PC-3 (cell line): Measurements from ENCODE around the gene RNF20. TPM values are rescaled to one million over a fixed set of nuclear protein-coding genes. Genes with fewer than 3 reads are reported as not detected.

ENCODE experiments used
- ATAC-seq: fragments of 200-7000 bp; cut with Tn5 transposase; 2 replicates; pipeline ENCODE4 v1.9.1; 2020; ENCODE audit warnings: mild to moderate bottlenecking, moderate library complexity
- BruUV-seq: library from RNA; stranded (reverse); fragments of 400-500 nt; replicated peaks from 2 replicates; lab custom pipeline; 2021; lab: Mats Ljungman, UMichigan
- CTCF ChIA-PET: fragments of 300-600 bp; sonication (Branson Sonifier 250); formaldehyde crosslinking; loops from one replicate; lab custom pipeline; 2022; ENCODE audit warnings: antibody characterized with exemption; lab: Charles Lee
- POLR2A ChIA-PET: fragments of 300-600 bp; sonication (Branson Sonifier 250); formaldehyde crosslinking; loops from one replicate; lab custom pipeline; 2022; ENCODE audit warnings: antibody characterized with exemption; ENCODE audit not compliant: unreplicated experiment; lab: Charles Lee
- DNase-seq: peaks from one replicate; pipeline ENCODE4 v3.0.0-alpha.2; 2015
- H2AFZ ChIP-seq: fragments of 300-600 bp; sonication (generic); 2 replicates; pipeline ENCODE4 v1.6.0; 2016; ENCODE audit warnings: antibody characterized with exemption, low read length
- H3F3A ChIP-seq: fragments of 300-600 bp; sonication (generic); one replicate; pipeline ENCODE4 v1.6.0; 2017; ENCODE audit warnings: antibody characterized with exemption, low read length, control low read depth, mild to moderate bottlenecking; ENCODE audit not compliant: unreplicated experiment
- H3K27ac ChIP-seq: fragments of 300-600 bp; sonication (generic); 2 replicates; pipeline ENCODE4 v1.5.1; 2016; ENCODE audit warnings: mild to moderate bottlenecking, low read length
- H3K27me3 ChIP-seq: fragments of 300-600 bp; sonication (generic); 2 replicates; pipeline ENCODE4 v1.6.1; 2016; ENCODE audit warnings: low read length, mixed read lengths
- H3K36me3 ChIP-seq: fragments of 300-600 bp; sonication (generic); 2 replicates; pipeline ENCODE4 v1.6.1; 2016; ENCODE audit warnings: low read depth, mixed run types, low read length, mixed read lengths
- H3K4me1 ChIP-seq: fragments of 300-600 bp; sonication (generic); 2 replicates; pipeline ENCODE4 v1.5.1; 2016; ENCODE audit warnings: low read length; ENCODE audit not compliant: insufficient read depth
- H3K4me2 ChIP-seq: fragments of 300-600 bp; sonication (generic); 2 replicates; pipeline ENCODE4 v1.6.0; 2016; ENCODE audit warnings: low read length
- H3K4me3 ChIP-seq: fragments of 300-600 bp; sonication (generic); 2 replicates; pipeline ENCODE4 v1.5.1; 2016; ENCODE audit warnings: mild to moderate bottlenecking, low read length, mixed read lengths
- H3K79me2 ChIP-seq: fragments of 300-600 bp; sonication (generic); 2 replicates; pipeline ENCODE4 v1.6.1; 2017; ENCODE audit warnings: low read length, mixed read lengths
- H3K9ac ChIP-seq: fragments of 300-600 bp; sonication (generic); 2 replicates; pipeline ENCODE4 v1.6.0; 2016; ENCODE audit warnings: mild to moderate bottlenecking, low read length
- H3K9me2 ChIP-seq: fragments of 300-600 bp; sonication (generic); replicated peaks from 2 replicates; pipeline ENCODE4 v1.6.1; 2016; ENCODE audit warnings: mixed run types, low read length, mixed read lengths
- H3K9me3 ChIP-seq: fragments of 300-600 bp; sonication (generic); 2 replicates; pipeline ENCODE4 v1.6.1; 2016; ENCODE audit warnings: low read length, mixed read lengths
- H4K20me1 ChIP-seq: fragments of 300-600 bp; sonication (generic); 2 replicates; pipeline ENCODE4 v1.6.1; 2016; ENCODE audit warnings: low read length, mixed read lengths
- EZH2 ChIP-seq: fragments of 300-600 bp; sonication (generic); IDR thresholded peaks from one replicate; pipeline ENCODE4 v1.6.1; 2017; ENCODE audit warnings: antibody characterized with exemption, mild to moderate bottlenecking, low read length; ENCODE audit not compliant: unreplicated experiment
- EZH2phosphoT487 ChIP-seq: fragments of 300-600 bp; sonication (generic); IDR thresholded peaks from 2 replicates; pipeline ENCODE4 v1.6.1; 2018; ENCODE audit warnings: mild to moderate bottlenecking, antibody characterized with exemption, low read length, borderline replicate concordance
- intact Hi-C: fragments of 100-400 bp; cut with micrococcal nuclease; formaldehyde crosslinking; loops from 2 replicates; pipeline ENCODE4 v1.9.0; 2023
- total RNA-seq: library from RNA; depleted of rRNA; stranded (reverse); fragments of >200 nt; gene quantifications from 2 replicates; pipeline ENCODE4 v1.2.3, GENCODE V29; 2014
- TF ChIP-seq, protein P1 (sequence below): fragments of 300-600 bp; sonication (generic); conservative IDR thresholded peaks from 2 replicates; pipeline ENCODE4 v1.5.1; 2017; ENCODE audit warnings: antibody characterized with exemption, low read depth, mild to moderate bottlenecking, low read length

Gene RNF20
- total RNA-seq, 1 experiment from 2014 or later = 14.7 TPM

DNA sequence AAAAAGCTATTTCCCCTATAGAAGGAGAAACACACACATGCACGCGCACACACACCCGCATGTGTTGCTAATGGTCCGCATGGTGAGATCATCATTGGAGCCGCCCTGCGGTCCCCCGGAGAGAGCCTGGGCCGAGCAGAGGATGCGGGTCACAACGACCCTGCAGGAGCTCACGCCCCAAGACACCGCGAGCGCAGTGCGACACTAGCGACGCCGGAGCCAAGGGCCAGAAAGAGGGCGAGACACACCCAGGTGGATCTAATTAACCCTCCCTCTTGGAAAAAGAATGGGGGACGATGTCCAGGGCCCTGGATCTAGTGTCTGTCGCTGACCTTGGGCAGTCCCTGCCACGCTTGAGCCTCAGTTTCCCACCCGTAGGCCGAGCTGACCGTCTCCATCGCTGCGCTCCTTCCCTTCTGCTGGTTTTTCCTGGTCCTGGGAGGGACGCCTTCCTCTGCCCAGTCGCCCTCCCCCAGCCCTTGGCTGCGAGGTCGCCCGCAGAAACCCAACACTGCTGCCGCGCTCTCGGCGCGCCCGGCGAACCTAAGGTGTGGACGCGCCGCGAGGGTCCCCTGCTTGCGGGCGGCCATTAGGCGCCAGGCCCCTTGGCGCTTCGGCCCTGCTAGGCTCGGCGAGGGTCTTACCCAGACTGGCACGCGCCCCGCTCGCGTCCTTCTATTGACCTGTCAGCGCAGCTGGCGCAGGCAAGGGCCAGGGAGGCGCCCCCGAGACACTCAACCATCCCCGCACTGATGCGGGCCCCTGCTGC lies 47.5 kb upstream of the RNF20 start:
- Histone ChIP-seq H4K20me1 (no peaks in the 10 kb centered on the region), H2AFZ (no peak overlapping the region), H3K9me3 (no peaks in the 10 kb centered on the region), H3K4me2 (no peak overlapping the region), H3K27me3 (no peaks in the 10 kb centered on the region), H3K36me3 (no peaks in the 10 kb centered on the region), H3K79me2 (no peaks in the 10 kb centered on the region), H3K9ac (no peak overlapping the region), H3K9me2 (no peaks in the 10 kb centered on the region), H3F3A (no peaks in the 10 kb centered on the region), H3K4me1 (no peaks in the 10 kb centered on the region), H3K4me3 (no peak overlapping the region), H3K27ac (no peak overlapping the region)
- DNase-seq = no peak
- ChIA-PET POLR2A (no interaction called here), CTCF (no interaction called here)
- ATAC-seq = no peak
- TF ChIP-seq EZH2phosphoT487 = no peak
- no peak for TF ChIP-seq EZH2
- TF ChIP-seq, protein P1, sequence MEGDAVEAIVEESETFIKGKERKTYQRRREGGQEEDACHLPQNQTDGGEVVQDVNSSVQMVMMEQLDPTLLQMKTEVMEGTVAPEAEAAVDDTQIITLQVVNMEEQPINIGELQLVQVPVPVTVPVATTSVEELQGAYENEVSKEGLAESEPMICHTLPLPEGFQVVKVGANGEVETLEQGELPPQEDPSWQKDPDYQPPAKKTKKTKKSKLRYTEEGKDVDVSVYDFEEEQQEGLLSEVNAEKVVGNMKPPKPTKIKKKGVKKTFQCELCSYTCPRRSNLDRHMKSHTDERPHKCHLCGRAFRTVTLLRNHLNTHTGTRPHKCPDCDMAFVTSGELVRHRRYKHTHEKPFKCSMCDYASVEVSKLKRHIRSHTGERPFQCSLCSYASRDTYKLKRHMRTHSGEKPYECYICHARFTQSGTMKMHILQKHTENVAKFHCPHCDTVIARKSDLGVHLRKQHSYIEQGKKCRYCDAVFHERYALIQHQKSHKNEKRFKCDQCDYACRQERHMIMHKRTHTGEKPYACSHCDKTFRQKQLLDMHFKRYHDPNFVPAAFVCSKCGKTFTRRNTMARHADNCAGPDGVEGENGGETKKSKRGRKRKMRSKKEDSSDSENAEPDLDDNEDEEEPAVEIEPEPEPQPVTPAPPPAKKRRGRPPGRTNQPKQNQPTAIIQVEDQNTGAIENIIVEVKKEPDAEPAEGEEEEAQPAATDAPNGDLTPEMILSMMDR = no peak
- intact Hi-C loops = no loop called here
- BruUV-seq = no TSS peak

DNA sequence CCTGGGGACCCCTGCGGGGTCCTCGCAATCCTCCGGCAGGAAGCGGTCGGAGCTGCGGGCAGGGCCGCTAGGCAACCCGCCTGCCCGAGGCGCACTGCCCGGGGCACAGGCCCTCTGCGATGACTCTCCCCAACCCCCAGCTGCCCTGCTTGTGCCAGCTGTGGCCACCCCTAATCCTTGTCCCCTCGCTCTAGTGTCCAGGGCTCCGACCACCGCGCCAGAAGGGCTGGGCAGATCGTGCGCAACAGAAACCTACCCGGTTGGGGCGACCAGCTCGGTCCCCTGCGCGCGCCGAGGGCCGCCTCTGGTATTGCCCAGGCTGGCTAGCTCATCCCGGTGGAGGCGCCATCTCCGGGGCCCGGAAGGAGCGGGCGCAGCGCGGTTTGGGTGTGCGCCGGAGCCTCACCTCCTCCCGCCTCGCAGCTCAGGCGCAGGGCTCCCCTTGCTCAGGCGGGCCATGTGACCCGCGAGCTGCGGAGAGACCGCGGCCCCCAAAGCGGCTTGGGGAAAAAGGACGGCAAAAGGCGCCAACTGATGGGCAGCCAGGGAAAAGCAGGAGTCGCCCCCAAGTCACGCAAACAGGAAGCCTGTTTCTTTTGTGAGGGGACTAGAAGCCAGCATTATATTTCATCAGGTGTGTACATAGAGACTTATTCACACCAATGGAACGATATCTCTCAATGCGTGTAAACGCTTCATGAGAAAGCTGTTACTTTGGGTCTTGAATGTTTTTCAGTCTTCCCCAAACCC lies 46.8 kb upstream of the RNF20 start:
- no peaks in the 10 kb centered on the region for H3K36me3 ChIP-seq
- no peaks in the 10 kb centered on the region for H3K4me1 ChIP-seq
- CTCF ChIA-PET = no interaction called here
- POLR2A ChIA-PET = no interaction called here
- no peak overlapping the region for H3K9ac ChIP-seq
- TF ChIP-seq, protein P1 = no peak
- TF ChIP-seq EZH2phosphoT487 (no peak), EZH2 (no peak)
- H4K20me1 ChIP-seq = no peaks in the 10 kb centered on the region
- ATAC-seq (no peak), DNase-seq (no peak)
- no peak overlapping the region for H3K4me3 ChIP-seq
- H3K27ac ChIP-seq = no peak overlapping the region
- no peaks in the 10 kb centered on the region for H3K27me3 ChIP-seq
- BruUV-seq = no TSS peak
- no peak overlapping the region for H2AFZ ChIP-seq
- no peak overlapping the region for H3K4me2 ChIP-seq
- no peaks in the 10 kb centered on the region for H3F3A ChIP-seq
- no peaks in the 10 kb centered on the region for H3K79me2 ChIP-seq
- no peaks in the 10 kb centered on the region for H3K9me3 ChIP-seq
- intact Hi-C loops = no loop called here
- no peaks in the 10 kb centered on the region for H3K9me2 ChIP-seq

DNA sequence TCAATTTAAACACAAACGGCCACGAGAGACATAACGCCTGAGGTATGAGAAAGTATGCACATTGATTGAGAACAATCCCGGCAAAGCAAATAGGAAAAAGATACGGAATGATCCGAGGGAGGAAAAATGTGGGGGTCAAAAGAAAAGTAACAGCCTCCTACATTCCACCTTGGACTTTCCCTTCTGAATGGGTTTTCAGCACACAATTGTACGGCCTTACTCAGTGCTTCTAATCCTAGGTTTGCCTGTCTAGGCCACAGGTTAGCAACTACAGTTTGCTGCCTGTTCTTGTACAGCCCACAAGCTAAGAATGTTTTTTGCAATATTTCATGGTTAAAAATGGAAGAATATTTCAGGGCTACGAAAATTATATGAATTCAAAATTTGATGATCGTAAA lies 46.2 kb upstream of the RNF20 start:
- Histone ChIP-seq H3K4me3 (no peak overlapping the region), H3K79me2 (no peaks in the 10 kb centered on the region), H3K9me2 (no peaks in the 10 kb centered on the region), H3K4me1 (no peaks in the 10 kb centered on the region), H3K27ac (no peak overlapping the region), H3K9me3 (no peaks in the 10 kb centered on the region), H3K36me3 (no peaks in the 10 kb centered on the region), H3F3A (no peaks in the 10 kb centered on the region), H4K20me1 (no peaks in the 10 kb centered on the region), H2AFZ (no peak overlapping the region), H3K9ac (no peak overlapping the region), H3K4me2 (no peak overlapping the region), H3K27me3 (no peaks in the 10 kb centered on the region)
- intact Hi-C loops = no loop called here
- ATAC-seq (no peak), DNase-seq (no peak)
- CTCF ChIA-PET = no interaction called here
- POLR2A ChIA-PET = no interaction called here
- BruUV-seq = no TSS peak
- TF ChIP-seq EZH2 = no peak
- TF ChIP-seq, protein P1 = no peak
- no peak for TF ChIP-seq EZH2phosphoT487
